Right ventricle myocardium inferior (tissue), 1 donor: ENCODE measurements around the gene DNAJB13. TPM values are rescaled to one million over a fixed set of nuclear protein-coding genes. Genes with fewer than 3 reads are reported as not detected.

Experiments
- ATAC-seq: fragments of 200-7000 bp; cut with Tn5 transposase; one replicate; pipeline ENCODE4 v1.9.1; 2020; ENCODE audit warnings: mild to moderate bottlenecking, moderate library complexity
- DNase-seq: peaks from one replicate; pipeline ENCODE4 v3.0.0; 2021; ENCODE audit errors: missing footprints
- intact Hi-C: fragments of 100-400 bp; cut with DNase I; formaldehyde crosslinking; loops from one replicate; pipeline ENCODE4 v1.11.0; 2022
- total RNA-seq: library from RNA; stranded (reverse); fragmentation: NEBNext Ultra II Directional; extraction: Animal tissue kit (Norgen Biotek cat#: 25700); gene quantifications from one replicate; pipeline ENCODE4 v1.2.1, GENCODE V29; 2021
- donor health status: DM: no; HTN: yes; CAD: no; lungs with severe emphysema.

DNAJB13 gene
- total RNA-seq, 1 donor from 2014 or later, result not detected

DNA sequence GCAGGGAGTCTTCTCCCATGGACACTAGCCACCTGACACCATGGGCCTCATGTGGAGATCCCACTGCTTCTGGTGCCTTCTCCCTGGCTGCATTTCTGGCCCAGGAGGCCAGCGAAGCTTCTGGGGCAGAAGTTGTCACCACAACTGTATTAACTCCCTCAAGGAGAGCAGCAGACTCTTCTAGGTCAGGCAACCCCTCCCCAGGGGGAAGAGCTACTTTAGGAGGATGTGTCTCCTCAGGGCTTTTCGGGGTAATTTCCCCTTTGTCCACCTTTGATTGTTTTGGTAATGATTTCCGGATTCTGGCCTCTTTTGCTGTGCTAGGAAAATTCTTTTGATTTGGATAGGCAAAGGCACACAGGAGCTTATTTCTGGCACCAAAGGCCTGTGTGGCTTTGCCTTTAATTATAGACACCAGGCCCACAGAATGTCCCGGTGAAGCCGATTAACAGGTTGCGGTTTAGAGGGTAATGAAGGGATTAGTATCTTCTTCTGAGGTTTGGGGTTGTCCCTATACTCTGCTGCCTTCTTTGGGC is 40.7 kb downstream of the DNAJB13 start:
- intact Hi-C loops, result no loop called here
- ATAC-seq (no peak), DNase-seq (no peak)

DNA sequence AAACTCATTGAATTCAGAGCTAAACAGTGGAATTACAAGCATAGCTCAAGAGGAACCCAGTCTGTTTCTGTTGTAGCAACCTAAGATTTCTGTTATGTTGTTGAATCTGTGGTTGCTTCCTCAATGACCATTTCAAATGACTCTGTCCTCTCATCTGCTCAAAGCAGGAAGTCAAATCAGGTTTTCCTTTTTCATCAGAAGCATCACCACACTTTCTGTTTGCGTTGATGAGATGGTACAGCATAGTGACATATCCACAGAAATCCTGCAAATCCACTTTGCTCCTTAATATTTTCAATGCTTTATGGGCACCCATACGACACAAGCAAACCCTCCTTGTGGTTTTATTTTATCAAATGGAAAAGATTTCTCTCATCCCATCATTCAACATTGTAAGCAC is 44.4 kb downstream of the DNAJB13 start:
- intact Hi-C loops, result no loop called here
- DNase-seq (no peak), ATAC-seq (peak; percentile 31)

DNA sequence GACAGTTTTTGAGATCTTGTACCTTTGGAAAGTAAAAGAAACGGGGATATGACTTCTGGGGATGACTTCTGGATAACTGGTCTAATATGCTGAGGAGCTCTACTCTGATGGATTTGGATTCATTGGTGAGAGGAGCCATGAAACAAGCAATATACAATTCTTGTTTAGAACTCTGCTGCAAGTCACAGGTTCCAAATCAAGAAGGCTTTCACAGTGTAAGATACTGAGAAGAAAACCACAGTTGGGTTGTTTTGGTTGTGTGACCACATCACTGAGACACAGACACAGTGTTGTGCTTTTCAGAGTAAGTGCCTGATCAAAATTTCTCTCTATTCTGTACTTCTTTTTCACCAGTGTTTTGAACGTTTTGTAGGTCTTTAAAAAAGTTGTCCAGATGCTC is 44.9 kb downstream of the DNAJB13 start:
- intact Hi-C loops, result no loop called here
- DNase-seq (no peak), ATAC-seq (no peak)

DNA sequence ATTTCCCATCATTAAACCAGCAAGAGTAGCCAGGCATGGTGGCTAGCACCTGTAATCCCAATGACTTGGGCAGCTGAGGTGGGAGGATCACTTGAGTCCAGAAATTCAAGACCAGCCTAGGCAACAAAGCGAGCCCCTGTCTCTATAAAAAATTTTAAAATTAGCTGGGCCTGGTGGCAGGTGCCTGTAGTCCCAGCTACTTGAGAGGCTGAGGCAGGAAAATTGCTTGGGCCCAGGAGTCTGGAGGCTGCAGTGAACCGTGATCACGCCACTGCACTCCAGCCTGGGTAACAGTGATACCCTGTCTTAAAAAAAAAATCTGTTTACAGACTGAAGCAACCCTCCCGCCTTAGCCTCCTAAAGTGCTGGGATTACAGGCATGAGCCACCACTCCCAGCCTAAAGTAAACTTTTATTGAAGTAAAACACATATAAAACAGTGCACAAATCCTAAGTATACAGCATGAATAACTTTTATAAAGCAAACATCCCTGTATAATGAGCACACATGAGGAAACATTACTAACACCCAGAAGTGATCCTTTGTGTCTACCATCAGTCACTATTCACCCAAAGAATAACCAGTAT is 45.4 kb downstream of the DNAJB13 start:
- ATAC-seq (no peak), DNase-seq (no peak)
- intact Hi-C loops, result no loop called here

DNA sequence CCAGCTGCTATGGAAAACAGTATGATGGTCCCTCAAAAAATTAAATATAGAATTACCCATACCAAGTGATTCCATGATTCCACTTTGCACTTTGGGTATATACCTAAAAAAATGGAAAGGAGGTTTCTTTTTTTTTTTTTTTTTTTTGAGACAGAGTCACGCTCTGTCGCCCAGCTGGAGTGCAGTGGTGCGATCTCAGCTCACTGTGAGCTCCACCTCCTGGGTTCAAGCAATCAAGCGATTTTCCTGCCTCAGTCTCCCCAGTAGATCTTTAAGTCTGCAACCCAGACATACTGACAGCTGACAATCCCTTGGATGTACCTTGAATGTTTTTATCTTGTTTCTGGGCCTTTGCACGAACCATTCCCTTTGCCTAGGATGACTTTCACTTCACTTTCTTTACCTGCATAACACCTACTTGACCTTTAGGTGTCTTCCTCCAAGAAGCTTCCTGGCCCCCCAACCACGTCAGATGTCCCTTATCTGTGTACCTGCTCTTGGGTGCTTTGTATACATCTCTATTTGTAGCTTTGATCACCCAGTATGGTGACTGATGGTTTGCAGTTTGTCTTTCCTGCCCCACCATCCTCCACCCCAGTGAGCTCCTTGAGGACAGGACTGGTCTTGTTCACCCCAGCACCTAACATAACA is 46.4 kb downstream of the DNAJB13 start:
- ATAC-seq (no peak), DNase-seq (no peak)
- intact Hi-C loops, result no loop called here

DNA sequence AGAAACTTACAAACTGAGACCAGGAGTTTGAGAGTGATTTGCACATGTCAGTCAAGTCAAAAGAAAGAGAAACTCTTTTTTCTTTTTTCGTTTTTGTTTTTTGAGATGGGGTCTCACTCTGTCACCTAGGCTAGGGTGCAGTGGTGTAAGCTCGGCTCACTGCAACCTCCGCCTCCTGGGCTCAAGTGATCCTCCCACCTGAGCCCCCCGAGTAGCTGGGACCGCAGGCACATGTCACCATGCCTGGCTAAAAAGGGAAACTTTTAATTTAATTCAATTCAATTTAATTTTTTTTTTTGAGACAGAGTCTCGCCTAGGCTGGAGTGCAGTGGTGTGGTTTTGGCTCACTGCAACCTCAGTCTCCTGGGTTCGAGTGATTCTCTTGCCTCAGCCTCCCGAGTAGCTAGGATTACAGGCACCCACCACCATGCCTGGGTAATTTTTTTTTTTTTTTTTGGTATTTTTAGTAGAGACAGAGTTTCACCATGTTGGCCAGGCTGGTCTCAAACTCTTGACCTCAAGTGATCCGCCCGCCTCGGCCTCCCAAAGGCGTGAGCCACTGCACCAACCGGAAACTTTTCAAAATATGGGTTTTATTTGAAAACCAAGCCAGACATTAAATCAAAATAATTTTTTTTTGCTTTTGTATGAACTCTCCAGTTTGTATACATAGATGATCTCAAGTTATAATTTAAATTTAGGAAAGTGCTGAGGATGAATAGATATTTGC is 48.2 kb downstream of the DNAJB13 start:
- ATAC-seq (no peak), DNase-seq (no peak)
- intact Hi-C loops, result no loop called here

DNA sequence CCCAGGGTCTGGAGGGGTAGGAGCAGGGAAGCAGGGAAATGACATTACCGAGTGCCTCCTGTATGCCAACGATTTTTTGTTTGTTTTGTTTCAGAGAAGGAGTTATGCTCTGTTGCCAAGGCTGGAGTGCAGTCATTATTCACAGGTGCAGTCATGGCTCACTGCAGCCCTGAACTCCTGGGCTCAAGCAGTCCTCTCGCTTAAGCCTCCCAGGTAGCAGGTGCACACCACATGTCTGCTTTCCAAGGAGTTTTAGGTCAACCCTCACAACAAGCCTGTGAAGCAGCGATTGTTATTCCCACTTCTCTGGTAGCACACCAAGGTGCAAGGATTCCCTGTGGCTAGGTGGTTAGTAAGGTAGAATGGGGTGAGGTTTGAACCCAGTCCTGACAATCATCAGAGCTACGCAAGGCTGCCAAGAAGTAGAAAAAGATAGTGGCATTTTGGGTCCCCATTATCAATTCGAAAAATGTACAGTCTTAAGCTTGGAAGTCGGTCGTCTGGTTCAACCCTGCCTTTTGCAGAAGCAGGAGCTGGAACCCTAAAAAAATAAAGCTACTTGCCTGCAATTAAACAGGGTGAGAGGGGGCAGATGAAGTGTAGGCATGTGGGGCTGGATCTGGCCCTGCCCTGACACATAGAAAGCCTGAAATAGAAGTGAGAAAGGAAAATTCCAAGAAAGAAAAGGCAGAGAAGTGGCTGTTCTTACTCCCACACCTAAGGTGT is 48.9 kb downstream of the DNAJB13 start:
- intact Hi-C loops, result no loop called here
- DNase-seq (no peak), ATAC-seq (no peak)

DNA sequence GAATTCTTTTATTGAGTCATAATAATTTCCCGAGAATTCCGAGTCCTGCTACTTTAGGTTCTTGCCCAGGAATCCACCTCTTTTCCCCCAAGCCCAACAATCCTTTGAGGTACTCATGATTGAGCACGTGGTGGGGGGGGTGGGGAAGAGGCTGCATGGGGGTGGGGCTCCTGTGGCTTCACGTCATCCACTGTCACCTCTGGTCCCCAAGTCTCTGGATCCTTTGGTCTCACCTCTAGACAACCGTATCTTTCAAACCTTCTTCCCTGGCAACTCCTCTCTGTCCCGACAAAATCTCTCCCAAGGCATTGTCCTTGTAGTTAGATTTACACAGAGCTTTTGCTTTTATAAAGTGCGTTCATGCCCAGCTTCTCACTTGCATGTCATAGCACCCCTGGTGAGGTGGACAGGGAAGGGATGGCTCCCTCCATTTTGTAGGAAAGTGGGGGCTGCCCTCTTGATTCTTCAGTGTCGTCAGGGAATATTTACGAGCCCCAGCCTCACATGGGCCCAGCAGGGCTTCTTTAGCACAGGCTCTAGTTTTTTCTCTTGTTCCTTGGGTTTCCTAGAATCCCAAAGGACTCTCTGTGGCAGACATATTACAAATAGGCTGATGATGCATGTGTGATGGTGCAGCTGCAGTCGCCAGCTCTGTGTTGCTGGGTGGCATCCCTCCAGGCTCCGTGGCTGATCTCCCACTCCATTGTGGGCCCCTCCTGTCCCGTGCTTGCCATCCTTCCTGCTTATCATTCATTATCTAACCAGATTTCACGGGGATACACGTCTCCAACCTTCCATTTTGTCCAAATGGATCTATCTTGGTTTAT is 49.7 kb downstream of the DNAJB13 start:
- intact Hi-C loops, result no loop called here
- no peak for DNase-seq
- no peak for ATAC-seq

DNA sequence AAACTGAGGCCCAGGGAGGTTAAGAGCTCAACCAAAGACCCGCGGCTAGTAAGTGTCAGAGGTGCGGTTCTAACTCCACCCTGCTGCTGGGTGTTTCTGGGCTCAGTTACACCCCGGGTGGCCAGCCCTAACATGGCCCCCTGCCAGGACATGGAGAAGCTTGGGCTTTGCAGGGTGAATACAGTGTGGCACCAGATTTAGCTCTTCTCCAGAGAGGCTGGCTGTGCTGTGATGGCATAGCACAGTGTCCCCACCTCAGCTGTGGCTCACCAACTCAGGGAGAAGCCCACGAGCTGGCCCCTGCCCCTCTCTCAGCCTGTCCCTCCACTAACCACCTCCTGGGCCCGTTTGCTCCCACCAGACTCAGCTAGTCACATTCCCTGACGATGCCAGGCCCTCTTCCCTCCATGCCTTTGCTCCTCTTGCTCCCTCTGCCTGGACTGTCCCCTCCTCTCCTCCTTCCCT is 51.0 kb downstream of the DNAJB13 start:
- intact Hi-C loops, result no loop called here
- DNase-seq (no peak), ATAC-seq (no peak)

DNA sequence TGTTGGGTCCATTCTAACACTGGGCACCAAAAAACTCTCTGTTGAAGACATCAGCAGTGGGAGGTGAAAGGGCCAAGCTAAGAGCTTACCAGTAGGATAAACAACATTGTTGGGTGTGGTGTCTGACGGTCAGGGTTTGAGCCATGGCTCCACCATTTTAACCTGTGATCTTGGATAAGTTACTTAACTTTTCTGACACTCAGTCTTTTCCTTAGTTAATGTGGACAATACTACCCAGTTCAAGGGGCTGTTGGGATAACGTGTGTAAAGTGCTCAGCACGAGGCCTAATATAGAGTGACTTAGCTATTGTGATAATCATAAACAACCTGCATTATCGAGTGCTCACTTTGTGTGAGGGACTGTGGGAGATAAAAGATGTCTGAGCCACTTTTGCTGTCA is 52.0 kb downstream of the DNAJB13 start:
- intact Hi-C loops, result no loop called here
- ATAC-seq (no peak), DNase-seq (no peak)

DNA sequence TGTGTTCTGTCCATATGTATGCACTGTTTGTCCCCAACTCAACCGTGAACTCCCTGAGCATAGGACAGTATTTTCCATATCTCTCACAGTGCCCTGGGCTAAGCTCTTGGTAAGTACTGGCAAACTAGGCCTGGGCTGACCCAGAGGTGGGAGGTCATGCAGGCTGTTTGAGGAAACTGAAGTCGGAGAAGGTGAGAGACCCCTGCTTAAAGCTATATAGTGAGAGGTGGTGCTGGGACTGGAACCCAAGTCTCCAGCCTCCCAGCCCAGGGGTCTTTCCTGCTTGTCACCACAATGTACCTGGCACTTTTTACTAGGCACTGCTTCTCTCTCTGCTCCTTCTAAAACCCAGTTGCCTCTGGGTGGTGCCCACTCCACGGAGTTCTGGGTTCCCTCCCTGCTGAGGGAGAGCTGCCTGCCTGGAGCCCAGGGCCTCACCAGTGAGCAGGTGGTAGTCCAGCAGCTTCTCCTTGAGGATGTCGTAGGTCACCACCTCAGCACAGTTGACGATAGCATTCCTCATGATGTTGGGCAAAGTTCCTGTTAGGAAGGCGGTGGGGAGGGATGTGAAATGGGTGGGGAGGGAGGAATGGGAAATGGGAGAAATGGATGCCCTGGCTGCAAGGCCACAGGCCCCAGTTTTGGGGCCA is 53.3 kb downstream of the DNAJB13 start:
- intact Hi-C loops, result no loop called here
- ATAC-seq (no peak), DNase-seq (no peak)

DNA sequence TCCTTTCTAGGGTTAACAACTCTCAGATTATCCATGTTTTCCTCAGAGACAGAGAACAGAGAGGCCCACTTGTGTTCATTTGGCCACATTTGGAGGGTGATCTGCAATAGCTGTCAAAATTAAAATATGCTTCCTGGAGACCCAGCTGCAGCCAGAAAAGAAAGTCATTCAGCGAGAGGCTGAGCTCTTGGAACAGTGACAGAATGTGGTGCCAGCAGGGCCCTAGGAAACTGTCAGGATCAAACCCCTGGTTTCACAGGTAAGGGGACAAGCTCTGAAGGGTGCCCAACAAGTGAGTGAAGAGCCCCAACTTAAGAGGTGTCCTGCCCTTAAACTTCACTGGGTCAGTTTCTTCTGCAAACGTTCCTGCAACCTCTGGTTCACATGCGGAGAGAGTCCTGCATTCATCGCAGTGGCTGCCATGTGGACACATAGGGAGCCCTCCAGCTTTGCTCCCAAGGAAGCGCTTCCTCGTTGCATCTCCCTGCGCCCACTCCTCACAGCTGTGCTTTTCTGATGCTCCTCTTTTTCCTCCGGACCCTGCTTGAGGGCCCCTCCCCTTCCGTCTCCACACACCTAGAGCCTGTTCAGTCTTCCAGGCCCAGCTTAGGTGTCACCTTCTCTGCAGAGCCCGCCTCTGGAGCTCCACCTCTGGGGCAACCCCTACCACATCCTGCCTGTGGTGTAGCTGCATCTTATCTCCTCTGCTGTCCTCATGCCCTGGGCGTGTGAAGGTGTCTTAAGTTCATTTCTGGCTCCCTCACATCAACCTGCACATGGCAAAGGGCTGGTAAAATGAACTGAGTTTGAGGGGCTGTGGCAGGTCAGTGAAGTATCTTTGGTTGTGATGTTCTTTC is 54.2 kb downstream of the DNAJB13 start:
- intact Hi-C loops, result no loop called here
- ATAC-seq (no peak), DNase-seq (no peak)

DNA sequence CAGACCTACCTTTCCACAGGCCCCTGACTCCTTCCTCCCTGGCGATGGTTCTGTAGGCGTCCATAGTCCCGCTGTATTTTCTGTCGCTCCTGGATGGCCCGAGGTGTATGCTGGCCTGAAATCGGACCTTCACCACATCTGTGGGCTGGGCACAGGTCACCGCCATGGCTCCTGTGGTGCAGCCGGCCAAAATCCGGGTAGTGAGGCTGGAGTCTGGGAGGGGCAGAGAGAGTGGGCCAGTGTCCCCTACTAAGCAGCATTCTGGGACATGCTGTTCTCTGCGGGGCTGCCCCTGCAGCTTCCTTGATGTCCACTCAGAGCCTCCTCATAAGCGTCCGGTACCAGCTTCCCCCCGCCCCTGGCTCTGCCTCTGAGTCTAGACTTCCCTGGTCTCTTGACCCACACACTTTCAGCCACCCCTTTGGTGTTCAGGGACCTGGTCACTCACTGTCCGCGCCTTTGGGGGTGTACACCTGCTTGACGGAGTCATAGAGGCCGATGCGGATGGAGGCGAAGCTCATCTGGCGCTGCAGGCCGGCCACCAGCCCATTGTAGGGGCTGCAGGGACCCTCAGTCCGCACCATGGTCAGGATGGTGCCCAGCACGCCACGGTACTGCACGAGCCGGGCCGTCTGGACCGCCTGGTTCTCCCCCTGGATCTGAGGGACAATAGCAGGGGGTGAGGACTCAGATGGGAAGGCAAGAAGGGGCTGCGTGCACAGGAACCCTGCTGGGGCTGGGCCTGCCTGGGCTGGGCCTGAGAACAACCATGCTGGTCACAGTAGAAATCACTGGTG is 55.1 kb downstream of the DNAJB13 start:
- DNase-seq (no peak), ATAC-seq (no peak)
- intact Hi-C loops, result no loop called here

DNA sequence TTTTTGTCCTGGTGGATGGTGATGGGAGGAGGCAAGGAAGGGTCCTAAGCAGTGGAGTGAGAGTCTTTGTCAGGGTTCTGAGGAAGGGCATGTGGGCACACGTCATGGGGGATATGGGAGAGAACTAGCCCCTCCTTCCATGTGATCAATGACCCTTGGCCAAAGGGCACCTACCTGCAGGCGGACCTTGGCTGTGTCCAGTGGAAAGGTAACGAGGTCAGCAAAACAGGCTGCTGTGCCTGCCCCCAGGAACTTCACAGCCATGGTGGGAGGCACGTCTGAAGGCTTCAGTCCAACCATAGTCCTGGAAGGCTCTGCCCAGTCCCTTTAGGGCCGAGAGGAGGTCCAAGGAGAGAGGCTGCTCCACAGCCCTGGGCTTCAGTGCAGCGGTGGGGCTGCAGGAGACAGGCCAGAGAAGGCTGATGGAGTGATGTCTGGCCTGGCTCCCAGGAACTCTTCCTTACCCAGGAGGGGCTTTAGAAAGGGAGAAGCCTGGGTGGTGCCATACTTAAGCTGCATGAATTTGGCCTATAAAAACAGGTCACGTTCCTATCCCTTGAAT is 56.0 kb downstream of the DNAJB13 start:
- intact Hi-C loops, result no loop called here
- DNase-seq, result no peak
- no peak for ATAC-seq

DNA sequence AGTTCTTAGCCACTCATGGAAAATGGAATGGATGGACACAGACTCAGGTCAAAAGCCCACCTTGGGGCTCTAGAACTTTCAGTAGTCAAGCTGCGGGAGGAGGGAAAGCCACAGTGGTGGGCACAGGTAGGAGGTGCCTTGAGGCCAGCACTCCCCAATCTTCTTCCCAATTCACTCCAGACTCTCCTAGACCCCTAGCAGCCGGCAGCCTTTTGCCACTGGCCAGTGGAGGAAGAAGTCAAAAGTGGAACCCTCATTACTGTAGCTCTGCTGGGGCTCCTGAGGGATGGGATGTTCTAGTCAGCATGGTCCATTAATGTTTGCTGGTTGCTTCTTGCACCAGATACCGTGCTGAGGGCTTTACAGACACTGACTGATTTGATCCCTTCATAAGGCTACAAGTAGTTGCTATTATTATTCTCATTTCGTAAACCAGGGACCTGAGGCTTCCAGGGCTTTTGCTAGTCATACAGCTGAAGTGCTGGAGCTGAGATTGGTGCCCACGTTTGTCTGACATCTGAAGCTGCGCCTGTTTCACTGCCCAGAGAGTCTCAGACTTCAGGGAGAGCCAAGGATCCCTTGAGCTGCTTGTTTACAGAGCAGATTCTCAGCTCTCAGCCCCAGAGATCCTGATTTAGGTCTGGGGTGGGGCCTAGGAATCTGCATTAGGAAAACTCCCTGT is 57.0 kb downstream of the DNAJB13 start:
- DNase-seq, result no peak
- intact Hi-C loops, result no loop called here
- ATAC-seq, result peak; percentile 43
